OCI-LY7 (cell line): ENCODE results near the gene TMEM269. TPM values are rescaled to one million over a fixed set of nuclear protein-coding genes. Genes with fewer than 3 reads are reported as not detected.

ENCODE experiments used
- BruUV-seq: library from RNA; stranded (reverse); fragments of 400-500 nt; replicated peaks from 2 replicates; lab custom pipeline; 2021; lab: Mats Ljungman, UMichigan
- CTCF ChIA-PET: fragments of 300-600 bp; sonication (Branson Sonifier 250); formaldehyde crosslinking; loops from one replicate; lab custom pipeline; 2022; ENCODE audit warnings: antibody characterized with exemption; ENCODE audit not compliant: unreplicated experiment; lab: Charles Lee
- POLR2A ChIA-PET: fragments of 300-600 bp; sonication (Branson Sonifier 250); formaldehyde crosslinking; loops from one replicate; lab custom pipeline; 2022; ENCODE audit warnings: antibody characterized with exemption; lab: Charles Lee
- DNase-seq: peaks from one replicate; pipeline ENCODE4 v3.0.0-alpha.2; 2015; ENCODE audit warnings: low spot score
- H2AFZ ChIP-seq: fragments of 200-600 bp; sonication (generic), shearing (Covaris generic); 2 replicates; pipeline ENCODE4 v1.6.1; 2014; ENCODE audit warnings: mild to moderate bottlenecking, antibody characterized with exemption, low read length, moderate library complexity
- H3K27ac ChIP-seq: fragments of 200-600 bp; sonication (generic); 2 replicates; pipeline ENCODE4 v1.5.1; 2014; ENCODE audit warnings: mixed run types, low read depth, mild to moderate bottlenecking, moderate library complexity, low read length, inconsistent platforms; ENCODE audit not compliant: poor library complexity, severe bottlenecking
- H3K36me3 ChIP-seq: fragments of 200-600 bp; sonication (generic); 2 replicates; pipeline ENCODE4 v1.6.1; 2014; ENCODE audit warnings: mild to moderate bottlenecking, antibody characterized with exemption, low read length, moderate library complexity, mixed read lengths; ENCODE audit not compliant: insufficient read depth
- H3K4me1 ChIP-seq: fragments of 200-600 bp; sonication (generic); 2 replicates; pipeline ENCODE4 v1.5.1; 2014; ENCODE audit warnings: mild to moderate bottlenecking, low read length; ENCODE audit not compliant: insufficient read depth, poor library complexity, severe bottlenecking
- H3K4me2 ChIP-seq: fragments of 200-600 bp; sonication (generic); 2 replicates; pipeline ENCODE4 v1.6.1; 2014; ENCODE audit warnings: mild to moderate bottlenecking, low read length
- H3K4me3 ChIP-seq: fragments of 200-600 bp; sonication (generic); 2 replicates; pipeline ENCODE4 v1.5.1; 2014; ENCODE audit warnings: mild to moderate bottlenecking, low read depth, low read length; ENCODE audit not compliant: poor library complexity, severe bottlenecking
- H3K79me2 ChIP-seq: fragments of 200-600 bp; sonication (generic); 2 replicates; pipeline ENCODE4 v1.6.1; 2016; ENCODE audit warnings: low read depth, mild to moderate bottlenecking, low read length, moderate library complexity, mixed read lengths; ENCODE audit not compliant: insufficient read depth
- H3K9me2 ChIP-seq: fragments of 200-600 bp; sonication (generic); 2 replicates; pipeline ENCODE4 v1.6.1; 2016; ENCODE audit warnings: mild to moderate bottlenecking, low read length, mixed read lengths; ENCODE audit not compliant: insufficient read depth
- H3K9me3 ChIP-seq: fragments of 200-600 bp; sonication (generic); 2 replicates; pipeline ENCODE4 v1.6.1; 2014; ENCODE audit warnings: mild to moderate bottlenecking, mixed run types, low read length, mixed read lengths
- H4K20me1 ChIP-seq: fragments of 200-600 bp; sonication (generic); 2 replicates; pipeline ENCODE4 v1.6.1; 2014; ENCODE audit warnings: mild to moderate bottlenecking, antibody characterized with exemption, low read length, moderate library complexity, mixed read lengths; ENCODE audit not compliant: insufficient read depth
- EZH2phosphoT487 ChIP-seq: fragments of 200-600 bp; sonication (generic); IDR thresholded peaks from 2 replicates; pipeline ENCODE4 v1.6.1; 2018; ENCODE audit warnings: low read depth, borderline replicate concordance, mild to moderate bottlenecking, mixed run types, antibody characterized with exemption, low read length, moderate library complexity, mixed read lengths
- intact Hi-C: fragments of 100-400 bp; cut with micrococcal nuclease; formaldehyde crosslinking; loops from one replicate; pipeline ENCODE4 v1.10.0; 2022; ENCODE audit not compliant: unreplicated experiment
- total RNA-seq, 2 experiments: library from RNA; depleted of rRNA in 1 of 2; stranded (reverse); fragments of >200 nt in 1 of 2; shearing (Covaris generic) in 1 of 2; gene quantifications; 2 replicates each; pipeline ENCODE4 v1.2.3, GENCODE V29; 2014 to 2022
- TF ChIP-seq, protein P1 (sequence below): fragments of 200-600 bp; sonication (generic); conservative IDR thresholded peaks from 2 replicates; pipeline ENCODE4 v1.5.1; 2014; ENCODE audit warnings: mild to moderate bottlenecking, antibody characterized with exemption, low read length, moderate library complexity, mixed read lengths

The TMEM269 gene
- total RNA-seq, 2 experiments from 2014 or later: 0.16 to 0.46 TPM

DNA sequence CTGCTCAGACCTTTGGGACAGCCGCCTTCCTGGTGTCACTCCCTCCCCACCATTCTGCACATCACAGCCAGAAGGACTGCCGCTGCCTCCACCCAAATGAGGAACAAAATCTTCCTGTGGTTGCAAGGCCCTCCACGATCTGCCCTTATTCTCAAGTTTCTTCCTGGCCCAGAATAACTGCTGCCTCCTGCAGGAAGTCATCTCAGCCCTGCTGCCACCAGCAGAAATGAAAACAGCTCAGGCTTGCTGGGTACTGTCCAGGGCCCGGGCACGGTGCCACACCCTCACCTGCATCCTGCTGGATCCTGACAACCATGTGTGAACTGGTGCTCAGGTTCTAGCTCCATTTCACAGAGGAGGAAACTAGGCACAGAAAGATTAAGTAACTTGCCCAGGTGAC, 47.5 kb upstream of the TMEM269 start:
- CTCF ChIA-PET: no interaction called here

DNA sequence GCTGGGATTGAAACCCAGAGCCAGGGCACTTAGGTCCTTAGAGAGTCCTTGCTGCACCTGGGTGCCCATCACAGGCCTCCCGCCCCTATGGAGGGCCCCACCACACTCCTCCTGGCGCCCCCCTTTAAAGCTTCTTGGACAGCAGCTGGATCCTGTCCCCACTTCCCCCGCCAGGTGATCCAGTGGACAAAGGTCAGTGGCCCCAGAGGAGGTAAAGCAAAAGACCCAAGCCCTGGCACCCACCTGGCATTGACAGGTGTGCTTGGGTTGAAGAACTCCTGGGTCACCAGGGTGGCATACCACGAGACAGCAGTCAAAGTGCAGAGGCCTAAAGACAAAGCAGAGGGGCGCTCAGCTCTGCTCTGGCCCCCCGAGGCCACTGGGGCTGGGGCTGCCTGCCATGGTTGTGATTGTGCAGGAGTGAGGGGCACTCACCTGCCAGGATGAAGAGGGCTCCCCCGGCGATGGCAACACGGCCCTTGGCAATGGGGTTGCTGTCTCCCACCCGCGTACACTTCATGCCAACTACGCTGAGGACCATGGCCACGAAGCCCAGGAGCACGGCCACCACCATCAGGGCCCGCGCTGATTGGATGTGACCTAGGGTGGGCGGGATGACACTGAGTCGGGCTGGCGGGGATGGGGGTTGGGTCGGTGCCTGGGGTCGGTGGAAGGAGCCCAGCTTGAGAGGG, 46.7 kb upstream of the TMEM269 start:
- no peaks in the 10 kb centered on the region for H4K20me1 ChIP-seq
- ChIA-PET POLR2A (no interaction called here), CTCF (no interaction called here)
- intact Hi-C loops: no loop called here
- no peak overlapping the region for H3K4me3 ChIP-seq
- no peak overlapping the region for H3K27ac ChIP-seq
- TF ChIP-seq, protein P1, sequence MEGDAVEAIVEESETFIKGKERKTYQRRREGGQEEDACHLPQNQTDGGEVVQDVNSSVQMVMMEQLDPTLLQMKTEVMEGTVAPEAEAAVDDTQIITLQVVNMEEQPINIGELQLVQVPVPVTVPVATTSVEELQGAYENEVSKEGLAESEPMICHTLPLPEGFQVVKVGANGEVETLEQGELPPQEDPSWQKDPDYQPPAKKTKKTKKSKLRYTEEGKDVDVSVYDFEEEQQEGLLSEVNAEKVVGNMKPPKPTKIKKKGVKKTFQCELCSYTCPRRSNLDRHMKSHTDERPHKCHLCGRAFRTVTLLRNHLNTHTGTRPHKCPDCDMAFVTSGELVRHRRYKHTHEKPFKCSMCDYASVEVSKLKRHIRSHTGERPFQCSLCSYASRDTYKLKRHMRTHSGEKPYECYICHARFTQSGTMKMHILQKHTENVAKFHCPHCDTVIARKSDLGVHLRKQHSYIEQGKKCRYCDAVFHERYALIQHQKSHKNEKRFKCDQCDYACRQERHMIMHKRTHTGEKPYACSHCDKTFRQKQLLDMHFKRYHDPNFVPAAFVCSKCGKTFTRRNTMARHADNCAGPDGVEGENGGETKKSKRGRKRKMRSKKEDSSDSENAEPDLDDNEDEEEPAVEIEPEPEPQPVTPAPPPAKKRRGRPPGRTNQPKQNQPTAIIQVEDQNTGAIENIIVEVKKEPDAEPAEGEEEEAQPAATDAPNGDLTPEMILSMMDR: no peak
- TF ChIP-seq EZH2phosphoT487: no peak
- no peaks in the 10 kb centered on the region for H3K36me3 ChIP-seq
- no peak overlapping the region for H2AFZ ChIP-seq
- no TSS peak for BruUV-seq
- no peaks in the 10 kb centered on the region for H3K79me2 ChIP-seq
- no peak overlapping the region for H3K4me2 ChIP-seq
- H3K9me2 ChIP-seq: no peaks in the 10 kb centered on the region
- no peak for DNase-seq
- no peaks in the 10 kb centered on the region for H3K9me3 ChIP-seq
- H3K4me1 ChIP-seq: peaks cover 11% of the 10 kb centered on the region

More for the DNA sequence above, 47.5 kb upstream of the TMEM269 start:
- H3K4me2 ChIP-seq: peak overlapping the region; percentile 41; the same call in 1 of the 2 replicates
- no peaks in the 10 kb centered on the region for H3K9me3 ChIP-seq
- H3K36me3 ChIP-seq: no peaks in the 10 kb centered on the region
- POLR2A ChIA-PET: no interaction called here
- H4K20me1 ChIP-seq: no peaks in the 10 kb centered on the region
- H3K27ac ChIP-seq: peak overlapping the region; percentile 12
- H2AFZ ChIP-seq: peak overlapping the region; percentile 75
- peaks cover 11% of the 10 kb centered on the region for H3K4me1 ChIP-seq
- BruUV-seq: no TSS peak
- intact Hi-C loops: no loop called here
- no peak overlapping the region for H3K4me3 ChIP-seq
- H3K9me2 ChIP-seq: no peaks in the 10 kb centered on the region
- no peaks in the 10 kb centered on the region for H3K79me2 ChIP-seq
- TF ChIP-seq, protein P1: peak; percentile 39; the same call in 1 of the 2 replicates
- no peak for TF ChIP-seq EZH2phosphoT487
- DNase-seq: peak; percentile 58

DNA sequence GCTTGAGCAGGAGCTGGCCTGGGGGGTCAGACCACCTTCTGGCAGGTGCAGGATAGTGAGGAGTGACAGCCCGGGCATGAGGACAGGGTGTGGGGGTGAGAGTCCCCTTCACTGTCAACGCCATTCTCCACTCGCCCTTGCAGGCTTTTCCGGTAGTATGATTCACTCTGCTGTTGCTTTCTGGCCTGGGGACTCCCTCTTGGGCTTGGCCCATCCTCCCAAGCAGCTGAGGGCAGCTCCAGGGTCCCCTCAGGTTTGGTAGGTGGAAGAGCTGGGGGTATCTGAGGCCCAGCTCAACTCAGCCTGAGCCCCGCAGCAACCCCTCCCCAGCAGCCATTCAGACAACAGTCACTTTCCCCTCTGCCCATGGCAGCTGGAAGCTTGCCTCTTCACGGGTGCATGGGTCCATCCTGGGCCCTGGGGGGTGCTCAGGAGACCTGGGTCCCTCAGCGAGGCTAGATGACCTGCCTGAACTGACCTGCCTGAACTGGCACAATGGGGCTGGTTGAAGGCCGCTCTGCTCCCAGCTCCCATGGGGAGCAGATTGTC, 46.0 kb upstream of the TMEM269 start:
- H4K20me1 ChIP-seq: no peaks in the 10 kb centered on the region
- BruUV-seq: no TSS peak
- H2AFZ ChIP-seq: no peak overlapping the region
- no peak overlapping the region for H3K4me3 ChIP-seq
- intact Hi-C loops: no loop called here
- DNase-seq: no peak
- POLR2A ChIA-PET: no interaction called here
- H3K9me3 ChIP-seq: no peaks in the 10 kb centered on the region
- H3K36me3 ChIP-seq: no peaks in the 10 kb centered on the region
- no peak overlapping the region for H3K27ac ChIP-seq
- H3K4me2 ChIP-seq: no peak overlapping the region
- peaks cover 11% of the 10 kb centered on the region for H3K4me1 ChIP-seq
- H3K9me2 ChIP-seq: no peaks in the 10 kb centered on the region
- no peaks in the 10 kb centered on the region for H3K79me2 ChIP-seq
- CTCF ChIA-PET: no interaction called here
- TF ChIP-seq, protein P1: no peak
- no peak for TF ChIP-seq EZH2phosphoT487
